Ishikawa (cell line): ENCODE measurements around the gene ZNF550.

Source experiments
- CREB1 ChIP-seq: IDR thresholded peaks from 2 replicates; pipeline ENCODE4 v1.6.1; 2012; ENCODE audit warnings: low read depth
- TAF1 ChIP-seq: IDR thresholded peaks from 2 replicates; pipeline ENCODE4 v1.6.1; 2012; ENCODE audit warnings: low read depth, mild to moderate bottlenecking
- TCF12 ChIP-seq: IDR thresholded peaks from 2 replicates; pipeline ENCODE4 v1.6.1; 2012; ENCODE audit warnings: low read depth
- TF ChIP-seq, protein P1 (sequence below): IDR thresholded peaks from 2 replicates; pipeline ENCODE4 v1.6.1; 2012

Gene ZNF550

DNA sequence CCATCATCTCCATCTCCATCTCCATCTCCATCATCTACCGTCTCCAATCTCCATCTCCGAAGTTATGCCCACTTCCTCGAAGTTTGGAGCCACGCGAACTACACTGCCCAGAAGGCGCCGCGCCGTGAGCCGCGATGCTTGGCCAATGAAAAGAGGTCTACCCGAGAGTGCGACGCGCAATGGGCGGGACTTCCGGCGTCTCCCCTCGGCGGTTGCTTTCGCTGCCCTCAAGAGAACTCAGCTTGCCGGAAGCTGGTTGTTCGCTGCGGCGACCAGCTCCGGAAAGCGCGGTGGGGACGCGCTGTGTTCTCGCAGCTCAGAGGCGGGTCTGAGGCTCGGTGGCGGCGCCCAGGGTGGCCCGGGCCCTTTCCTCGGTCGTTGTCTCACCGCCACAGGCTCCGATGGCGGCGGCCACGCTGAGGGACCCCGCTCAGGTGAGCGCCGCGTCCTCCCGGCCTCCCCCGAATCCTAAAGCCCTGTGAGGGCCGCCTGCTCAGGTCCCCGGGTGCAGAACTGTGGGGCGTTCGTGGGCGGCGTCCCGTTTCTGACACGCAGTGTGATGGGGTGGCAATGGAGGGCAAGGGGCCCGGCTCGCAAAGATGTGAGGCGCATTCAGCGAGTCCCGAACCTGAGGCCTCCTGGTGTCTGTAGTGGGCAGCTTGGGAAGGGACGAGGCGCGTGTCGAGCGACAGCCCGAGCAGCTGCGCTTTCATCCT is 59.8 kb downstream of the ZNF550 start, which contains the start of gene ZNF773:
TSS of gene ZNF773 (plus strand) at position 259 of the 716 bp plus-strand sequence. CDS start at position 402, 143 bp downstream.
- TF ChIP-seq CREB1 (peak; percentile 80), TAF1 (peak; percentile 79), TCF12 (peak; percentile 29; the same call in 1 of the 2 replicates)
- TF ChIP-seq, protein P1, sequence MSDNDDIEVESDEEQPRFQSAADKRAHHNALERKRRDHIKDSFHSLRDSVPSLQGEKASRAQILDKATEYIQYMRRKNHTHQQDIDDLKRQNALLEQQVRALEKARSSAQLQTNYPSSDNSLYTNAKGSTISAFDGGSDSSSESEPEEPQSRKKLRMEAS = peak; percentile 73

DNA sequence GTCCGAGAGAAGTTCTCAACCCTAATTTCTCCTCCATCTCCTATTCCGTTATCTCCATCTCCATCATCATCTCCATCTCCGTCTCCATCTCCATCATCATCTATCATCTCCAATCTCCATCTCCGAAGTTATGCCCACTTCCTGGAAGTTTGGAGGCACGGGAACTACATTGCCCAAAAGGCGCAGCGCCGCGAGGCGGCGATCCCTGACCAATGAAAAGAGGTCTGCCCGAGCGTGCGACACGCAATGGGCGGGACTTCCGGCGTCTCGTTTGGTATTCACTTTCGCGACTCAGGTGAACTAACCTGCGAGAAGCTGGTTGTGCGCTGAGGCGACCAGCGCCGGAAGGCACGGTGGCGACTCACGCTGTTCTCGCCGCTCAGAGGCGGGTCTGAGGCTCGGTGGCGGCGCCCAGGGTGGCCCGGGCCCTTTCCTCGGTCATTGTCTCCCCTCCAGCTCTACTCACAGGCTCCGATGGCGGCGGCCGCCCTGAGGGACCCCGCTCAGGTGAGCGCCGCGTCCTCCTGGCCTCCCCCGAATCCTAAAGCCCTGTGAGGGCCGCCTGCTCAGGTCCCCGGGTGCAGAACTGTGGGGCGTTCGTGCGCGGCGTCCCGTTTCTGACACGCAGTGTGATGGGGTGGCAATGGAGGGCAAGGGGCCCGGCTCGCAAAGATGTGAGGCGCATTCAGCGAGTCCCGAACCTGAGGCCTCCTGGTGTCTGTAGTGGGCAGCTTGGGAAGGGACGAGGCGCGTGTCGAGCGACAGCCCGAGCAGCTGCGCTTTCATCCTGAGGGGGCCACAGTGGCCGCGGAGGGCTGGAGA is 72.0 kb downstream of the ZNF550 start, which contains the start of gene ZNF419:
TSS of gene ZNF419 (plus strand) at position 274 of the 822 bp plus-strand sequence. CDS start at position 475, 201 bp downstream.
- TF ChIP-seq TAF1 = peak; percentile 61; the same call in 1 of the 2 replicates
- TF ChIP-seq, protein P1 = peak; percentile 29; the same call in 1 of the 2 replicates
- peak; percentile 80 for TF ChIP-seq CREB1
